ENCODE results near the gene RAD23A.

DNA sequence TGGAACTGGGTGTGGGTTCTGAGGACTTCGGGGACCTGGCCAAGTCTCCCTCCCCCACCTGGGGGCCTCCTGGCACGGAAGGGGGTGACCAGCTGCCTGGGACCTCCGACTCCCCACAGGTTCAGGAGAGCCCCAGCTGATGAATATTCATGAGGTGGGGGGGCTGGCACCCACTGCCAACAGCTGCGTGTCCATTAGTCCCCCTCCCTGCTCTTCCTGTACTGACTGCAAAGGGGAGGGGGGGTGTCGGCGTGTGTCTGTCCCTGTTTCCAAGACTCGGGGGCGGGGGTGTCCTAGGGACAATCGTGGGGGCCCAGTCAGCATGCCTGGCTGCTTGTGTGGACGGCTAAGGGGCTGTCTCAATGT, 39.0 kb downstream of the RAD23A start:
- TF ChIP-seq, protein P1, sequence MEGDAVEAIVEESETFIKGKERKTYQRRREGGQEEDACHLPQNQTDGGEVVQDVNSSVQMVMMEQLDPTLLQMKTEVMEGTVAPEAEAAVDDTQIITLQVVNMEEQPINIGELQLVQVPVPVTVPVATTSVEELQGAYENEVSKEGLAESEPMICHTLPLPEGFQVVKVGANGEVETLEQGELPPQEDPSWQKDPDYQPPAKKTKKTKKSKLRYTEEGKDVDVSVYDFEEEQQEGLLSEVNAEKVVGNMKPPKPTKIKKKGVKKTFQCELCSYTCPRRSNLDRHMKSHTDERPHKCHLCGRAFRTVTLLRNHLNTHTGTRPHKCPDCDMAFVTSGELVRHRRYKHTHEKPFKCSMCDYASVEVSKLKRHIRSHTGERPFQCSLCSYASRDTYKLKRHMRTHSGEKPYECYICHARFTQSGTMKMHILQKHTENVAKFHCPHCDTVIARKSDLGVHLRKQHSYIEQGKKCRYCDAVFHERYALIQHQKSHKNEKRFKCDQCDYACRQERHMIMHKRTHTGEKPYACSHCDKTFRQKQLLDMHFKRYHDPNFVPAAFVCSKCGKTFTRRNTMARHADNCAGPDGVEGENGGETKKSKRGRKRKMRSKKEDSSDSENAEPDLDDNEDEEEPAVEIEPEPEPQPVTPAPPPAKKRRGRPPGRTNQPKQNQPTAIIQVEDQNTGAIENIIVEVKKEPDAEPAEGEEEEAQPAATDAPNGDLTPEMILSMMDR (IDR thresholded peaks at IDR 0.05): no peak
- TF ChIP-seq ZFX (IDR thresholded peaks at IDR 0.05; ENCODE audit: borderline replicate concordance): no peak
